Measurements from ENCODE around the gene ASPA.

- no peak for TF ChIP-seq CTCF (conservative IDR thresholded peaks at IDR 0.05; ENCODE audit: low read depth, low read length)
- TF ChIP-seq EZH2 (IDR thresholded peaks at IDR 0.05; ENCODE audit: borderline replicate concordance, low read depth, low read length, poor library complexity, severe bottlenecking): no peak
Observed at GRCh38 chr17:3528403-3528851, 52.6 kb downstream of the ASPA start.

Data from A673 (cell line).